NCI-H1092 treated with DMSO at 0.1 percent for 48 hours (cell line): Measurements from ENCODE around the gene FHIP1B.

ENCODE experiments used
- DNase-seq: peaks from one replicate; lab custom pipeline; 2025; lab: John Stamatoyannopoulos, UW

The FHIP1B gene

GRCh38 chr11:6200975-6201374 lies 33.5 kb downstream of the FHIP1B start:
- no peak for DNase-seq

- no peak for DNase-seq
Measured at GRCh38 chr11:6199174-6199810, 35.1 kb downstream of the FHIP1B start, which contains the start of gene OR52W1. Gene OR52W1, plus strand, starts transcription at chr11:6199224. Its CDS starts 0 bp downstream, at chr11:6199224.

GRCh38 chr11:6197466-6198200 lies 36.8 kb downstream of the FHIP1B start:
- no peak for DNase-seq

GRCh38 chr11:6196396-6196795 lies 38.0 kb downstream of the FHIP1B start:
- no peak for DNase-seq

- no peak for DNase-seq
Measured at GRCh38 chr11:6194065-6194581, 40.3 kb downstream of the FHIP1B start.

GRCh38 chr11:6191742-6192141 lies 42.7 kb downstream of the FHIP1B start:
- no peak for DNase-seq

GRCh38 chr11:6175440-6175839 lies 59.0 kb downstream of the FHIP1B start:
- no peak for DNase-seq

- no peak for DNase-seq
Measured at GRCh38 chr11:6170226-6170625, 64.2 kb downstream of the FHIP1B start, which contains the start of gene OR52B2. Gene OR52B2, minus strand, starts transcription at chr11:6170326. Its CDS starts 0 bp downstream, at chr11:6170326.
